Cerebellar nuclear complex (tissue), 1 donor: Measurements from ENCODE around the gene LRRC23.

Source experiments
- DNase-seq, 2 experiments: peaks; one replicate each; lab custom pipeline; 2025; lab: John Stamatoyannopoulos, UW

The LRRC23 gene

GRCh38 chr12:6925540-6926279 lies 21.1 kb downstream of the LRRC23 start:
- DNase-seq = peak; percentile 62 to 63

GRCh38 chr12:6927379-6928021 lies 22.9 kb downstream of the LRRC23 start, which contains the start of gene ATN1:
Gene ATN1, plus strand, starts transcription at chr12:6927959. Its CDS starts 6,043 bp downstream, at chr12:6934002.
- peak in 1 of 2 experiments; percentile 51 for DNase-seq

- no peak for DNase-seq
Measured at GRCh38 chr12:6928022-6928702, 23.5 kb downstream of the LRRC23 start.

- DNase-seq = no peak
Measured at GRCh38 chr12:6928703-6929407, 24.2 kb downstream of the LRRC23 start.

- no peak for DNase-seq
Measured at GRCh38 chr12:6929466-6930452, 25.1 kb downstream of the LRRC23 start.

- no peak for DNase-seq
Measured at GRCh38 chr12:6932766-6933165, 28.1 kb downstream of the LRRC23 start.

- DNase-seq = no peak
Measured at GRCh38 chr12:6934110-6934509, 29.5 kb downstream of the LRRC23 start.

- DNase-seq = no peak
Measured at GRCh38 chr12:6935371-6936193, 31.0 kb downstream of the LRRC23 start.

- DNase-seq = no peak
Measured at GRCh38 chr12:6936194-6936635, 31.6 kb downstream of the LRRC23 start.

- no peak for DNase-seq
Measured at GRCh38 chr12:6936636-6937480, 32.2 kb downstream of the LRRC23 start.

GRCh38 chr12:6937481-6938352 lies 33.1 kb downstream of the LRRC23 start:
- peak; percentile 53 to 81 for DNase-seq

- DNase-seq = no peak
Measured at GRCh38 chr12:6938353-6939190, 34.0 kb downstream of the LRRC23 start.

GRCh38 chr12:6939191-6939540 lies 34.5 kb downstream of the LRRC23 start:
- DNase-seq = no peak

GRCh38 chr12:6941267-6941666 lies 36.6 kb downstream of the LRRC23 start:
- DNase-seq = no peak

GRCh38 chr12:6941782-6942181 lies 37.2 kb downstream of the LRRC23 start:
- DNase-seq = no peak

- no peak for DNase-seq
Measured at GRCh38 chr12:6942331-6942665, 37.7 kb downstream of the LRRC23 start.

GRCh38 chr12:6943389-6943721 lies 38.7 kb downstream of the LRRC23 start:
- DNase-seq = peak; percentile 65 to 81
